ENCODE results near the gene BCR.

DNA sequence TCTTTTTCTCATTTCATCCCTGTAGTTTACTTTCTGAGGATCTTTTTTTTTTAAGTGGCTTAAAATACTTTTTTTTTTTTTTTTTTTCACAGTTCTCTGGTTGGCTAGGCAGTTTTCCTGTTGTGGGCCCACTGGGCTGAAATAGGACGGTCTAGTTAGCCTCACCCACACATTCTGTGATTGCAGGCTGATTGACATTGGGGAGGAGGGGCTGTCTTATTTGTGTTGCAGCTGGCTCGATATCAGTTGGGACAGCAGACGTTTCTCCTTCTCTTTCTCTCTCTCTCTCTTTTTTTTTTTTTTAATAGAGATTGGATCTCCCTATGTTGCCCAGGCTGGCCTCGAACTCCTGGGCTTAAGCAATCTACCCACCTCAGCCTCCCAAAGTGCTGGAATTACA, 6.9 kb downstream of the BCR start:
- TF ChIP-seq, protein P1, sequence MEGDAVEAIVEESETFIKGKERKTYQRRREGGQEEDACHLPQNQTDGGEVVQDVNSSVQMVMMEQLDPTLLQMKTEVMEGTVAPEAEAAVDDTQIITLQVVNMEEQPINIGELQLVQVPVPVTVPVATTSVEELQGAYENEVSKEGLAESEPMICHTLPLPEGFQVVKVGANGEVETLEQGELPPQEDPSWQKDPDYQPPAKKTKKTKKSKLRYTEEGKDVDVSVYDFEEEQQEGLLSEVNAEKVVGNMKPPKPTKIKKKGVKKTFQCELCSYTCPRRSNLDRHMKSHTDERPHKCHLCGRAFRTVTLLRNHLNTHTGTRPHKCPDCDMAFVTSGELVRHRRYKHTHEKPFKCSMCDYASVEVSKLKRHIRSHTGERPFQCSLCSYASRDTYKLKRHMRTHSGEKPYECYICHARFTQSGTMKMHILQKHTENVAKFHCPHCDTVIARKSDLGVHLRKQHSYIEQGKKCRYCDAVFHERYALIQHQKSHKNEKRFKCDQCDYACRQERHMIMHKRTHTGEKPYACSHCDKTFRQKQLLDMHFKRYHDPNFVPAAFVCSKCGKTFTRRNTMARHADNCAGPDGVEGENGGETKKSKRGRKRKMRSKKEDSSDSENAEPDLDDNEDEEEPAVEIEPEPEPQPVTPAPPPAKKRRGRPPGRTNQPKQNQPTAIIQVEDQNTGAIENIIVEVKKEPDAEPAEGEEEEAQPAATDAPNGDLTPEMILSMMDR (IDR thresholded peaks at IDR 0.05; ENCODE audit: poor library complexity) = no peak
- TF ChIP-seq EZH2 (IDR thresholded peaks at IDR 0.05; ENCODE audit: borderline replicate concordance) (no peak), EZH2phosphoT487 (IDR thresholded peaks at IDR 0.05; ENCODE audit: low read depth, severe bottlenecking, unreplicated experiment) (no peak)

Data from hepatocyte (in vitro differentiated cells).